Suprapubic skin (tissue), 4 donors: ENCODE measurements around the gene ARID5B. TPM values are rescaled to one million over a fixed set of nuclear protein-coding genes. Genes with fewer than 3 reads are reported as not detected.
"Not testable (repeated sequence)": the region's sequence is repeated elsewhere in the genome, so short reads cannot be mapped to it uniquely, and the experiment has no call there.

Source experiments
- DNase-seq, 2 donors: peaks; one replicate each; pipeline ENCODE4 v3.0.0-alpha.2; 2019; ENCODE audit warnings: low spot score in 2 of 2
- H3K27ac ChIP-seq: fragments of 200-600 bp; sonication (generic); one replicate; pipeline ENCODE4 v1.5.1; 2019
- H3K27me3 ChIP-seq: fragments of 200-600 bp; sonication (generic); one replicate; pipeline ENCODE4 v1.5.1; 2019
- H3K36me3 ChIP-seq: fragments of 200-600 bp; sonication (generic); one replicate; pipeline ENCODE4 v1.5.1; 2019
- H3K4me1 ChIP-seq: fragments of 200-600 bp; sonication (generic); one replicate; pipeline ENCODE4 v1.5.1; 2019
- H3K4me3 ChIP-seq: fragments of 200-600 bp; sonication (generic); one replicate; pipeline ENCODE4 v1.5.1; 2019; ENCODE audit warnings: mild to moderate bottlenecking
- H3K9me3 ChIP-seq: fragments of 200-600 bp; sonication (generic); one replicate; pipeline ENCODE4 v1.5.1; 2019
- CTCF ChIP-seq, 2 donors: fragments of 200-600 bp in 1 of 2; fragments of 450-650 bp in 1 of 2; sonication (generic) in 1 of 2; IDR thresholded peaks; one replicate each; pipeline ENCODE4 v1.5.1; 2016 to 2019; ENCODE audit warnings: antibody characterized with exemption in 2 of 2, mild to moderate bottlenecking in 1 of 2, moderate library complexity in 1 of 2
- EP300 ChIP-seq: sonication (generic); formaldehyde crosslinking; IDR thresholded peaks from one replicate; pipeline ENCODE4 v1.6.1; 2017; ENCODE audit warnings: antibody characterized with exemption
- POLR2A ChIP-seq, 2 donors: fragments of 450-650 bp; IDR thresholded peaks; one replicate each; pipeline ENCODE4 v1.6.1; 2017; ENCODE audit warnings: antibody characterized with exemption in 2 of 2, mild to moderate bottlenecking in 2 of 2, moderate library complexity in 2 of 2
- POLR2AphosphoS5 ChIP-seq, 3 donors: sonication (generic); formaldehyde crosslinking; IDR thresholded peaks; one replicate each; pipeline ENCODE4 v1.6.1; 2017; ENCODE audit warnings: antibody characterized with exemption in 3 of 3
- WGBS: methylation state at CpG from one replicate; pipeline ENCODE4 v1.1.5; 2018; 5-methylcytosine and 5-hydroxymethylcytosine counted together
- total RNA-seq, 4 donors: library from RNA; depleted of rRNA; stranded (reverse); fragments of >200 nt; gene quantifications; one replicate each; pipeline ENCODE4 v1.1.0, GENCODE V29; 2016

The ARID5B gene
- total RNA-seq, 4 donors from 2014 or later: 45.4 to 75.2 (median 71.9) TPM

- TF ChIP-seq EP300 (no peak), CTCF (IDR thresholded peaks at IDR 0.05) (no peak), POLR2AphosphoS5 (IDR thresholded peaks at IDR 0.05) (no peak)
- no peak for DNase-seq
- 65% methylated on average over 4 of the region's 4 CpGs for WGBS
- Histone ChIP-seq H3K27me3 (no peaks in the 10 kb centered on the region), H3K4me1 (peaks cover 42% of the 10 kb centered on the region), H3K4me3 (no peak overlapping the region), H3K9me3 (no peaks in the 10 kb centered on the region), H3K36me3 (no peaks in the 10 kb centered on the region), H3K27ac (no peak overlapping the region)
Measured at GRCh38 chr10:62025134-62025794, 123.8 kb downstream of the ARID5B start.

- TF ChIP-seq POLR2AphosphoS5 (IDR thresholded peaks at IDR 0.05) (no peak), EP300 (no peak), CTCF (IDR thresholded peaks at IDR 0.05) (no peak), POLR2A (IDR thresholded peaks at IDR 0.05) (no peak)
- Histone ChIP-seq H3K4me1 (peaks cover 33% of the 10 kb centered on the region), H3K27ac (no peak overlapping the region), H3K36me3 (no peaks in the 10 kb centered on the region), H3K27me3 (no peaks in the 10 kb centered on the region), H3K4me3 (no peak overlapping the region), H3K9me3 (no peaks in the 10 kb centered on the region)
- WGBS: 66% methylated on average over 4 of the region's 4 CpGs
- DNase-seq: no peak
Measured at GRCh38 chr10:62025901-62026879, 124.7 kb downstream of the ARID5B start.

- no peaks in the 10 kb centered on the region for H3K27me3 ChIP-seq
- H3K27ac ChIP-seq: peak overlapping the region; percentile 67
- no peak for DNase-seq
- no peak overlapping the region for H3K4me3 ChIP-seq
- 52% methylated on average over 5 of the region's 5 CpGs for WGBS
- no peaks in the 10 kb centered on the region for H3K36me3 ChIP-seq
- H3K9me3 ChIP-seq: no peaks in the 10 kb centered on the region
- TF ChIP-seq EP300 (no peak), CTCF (IDR thresholded peaks at IDR 0.05) (no peak), POLR2A (IDR thresholded peaks at IDR 0.05) (no peak), POLR2AphosphoS5 (IDR thresholded peaks at IDR 0.05) (no peak)
- peaks cover 30% of the 10 kb centered on the region for H3K4me1 ChIP-seq
Measured at GRCh38 chr10:62027841-62028501, 126.5 kb downstream of the ARID5B start.

- H3K27me3 ChIP-seq, DNase-seq, H3K4me3 ChIP-seq, H3K36me3 ChIP-seq, H3K9me3 ChIP-seq: not testable (repeated sequence)
- WGBS: 83% methylated on average over 5 of the region's 5 CpGs
- peak overlapping the region; percentile 67 for H3K27ac ChIP-seq
- peaks cover 30% of the 10 kb centered on the region for H3K4me1 ChIP-seq
Measured at GRCh38 chr10:62028502-62028842, 127.0 kb downstream of the ARID5B start.

GRCh38 chr10:62029401-62029800 lies 127.9 kb downstream of the ARID5B start:
- TF ChIP-seq EP300: no peak
- no peak for TF ChIP-seq POLR2AphosphoS5 (IDR thresholded peaks at IDR 0.05)
- no peak for TF ChIP-seq POLR2A (IDR thresholded peaks at IDR 0.05)
- Histone ChIP-seq H3K27me3 (no peaks in the 10 kb centered on the region), H3K9me3 (no peaks in the 10 kb centered on the region), H3K27ac (no peak overlapping the region), H3K4me3 (no peak overlapping the region), H3K36me3 (no peaks in the 10 kb centered on the region), H3K4me1 (peaks cover 34% of the 10 kb centered on the region)
- WGBS: 94% methylated on average over 2 of the region's 2 CpGs
- DNase-seq: no peak

- DNase-seq: no peak
- no peaks in the 10 kb centered on the region for H3K27me3 ChIP-seq
- H3K4me3 ChIP-seq: no peak overlapping the region
- no peaks in the 10 kb centered on the region for H3K9me3 ChIP-seq
- H3K27ac ChIP-seq: no peak overlapping the region
- peaks cover 25% of the 10 kb centered on the region for H3K4me1 ChIP-seq
- H3K36me3 ChIP-seq: no peaks in the 10 kb centered on the region
- 88% methylated on average over 2 of the region's 2 CpGs for WGBS
- TF ChIP-seq EP300 (no peak), CTCF (IDR thresholded peaks at IDR 0.05) (no peak), POLR2A (IDR thresholded peaks at IDR 0.05) (no peak), POLR2AphosphoS5 (IDR thresholded peaks at IDR 0.05) (no peak)
Measured at GRCh38 chr10:62031507-62031906, 130.0 kb downstream of the ARID5B start.
